ENCODE results near the gene TBCK. TPM values are rescaled to one million over a fixed set of nuclear protein-coding genes. Genes with fewer than 3 reads are reported as not detected.

TBCK gene
- total RNA-seq, 1 donor from 2014 or later = 77.8 TPM

- no peaks in the 10 kb centered on the region for H3K27me3 Mint-ChIP-seq
- H3K4me3 Mint-ChIP-seq (ENCODE audit: low read depth) = no peak overlapping the region
- H3K4me1 Mint-ChIP-seq (ENCODE audit: low read depth) = peaks cover 16% of the 10 kb centered on the region
- H3K9me3 Mint-ChIP-seq (ENCODE audit: low read depth) = no peaks in the 10 kb centered on the region
- H3K36me3 Mint-ChIP-seq (ENCODE audit: insufficient read depth) = no peaks in the 10 kb centered on the region
- H3K27ac Mint-ChIP-seq = no peak overlapping the region
- TF ChIP-seq CTCF (IDR thresholded peaks at IDR 0.05; ENCODE audit: unreplicated experiment) = no peak
- no peak for DNase-seq (ENCODE audit: low spot score, unreplicated experiment)
Measured at GRCh38 chr4:105994061-105994460, 321.9 kb downstream of the TBCK start.

GRCh38 chr4:105992641-105993305 lies 323.2 kb downstream of the TBCK start:
- Mint-ChIP-seq H3K27me3 (no peaks in the 10 kb centered on the region), H3K4me3 (ENCODE audit: low read depth) (no peak overlapping the region), H3K4me1 (ENCODE audit: low read depth) (peaks cover 7% of the 10 kb centered on the region), H3K9me3 (ENCODE audit: low read depth) (no peaks in the 10 kb centered on the region), H3K36me3 (ENCODE audit: insufficient read depth) (no peaks in the 10 kb centered on the region), H3K27ac (no peak overlapping the region)
- DNase-seq (ENCODE audit: low spot score, unreplicated experiment) = no peak
- no peak for TF ChIP-seq CTCF (IDR thresholded peaks at IDR 0.05; ENCODE audit: unreplicated experiment)

GRCh38 chr4:105991726-105992125 lies 324.3 kb downstream of the TBCK start:
- no peaks in the 10 kb centered on the region for H3K9me3 Mint-ChIP-seq (ENCODE audit: low read depth)
- H3K27me3 Mint-ChIP-seq = no peaks in the 10 kb centered on the region
- no peaks in the 10 kb centered on the region for H3K36me3 Mint-ChIP-seq (ENCODE audit: insufficient read depth)
- H3K4me1 Mint-ChIP-seq (ENCODE audit: low read depth) = peaks cover 1% of the 10 kb centered on the region
- H3K27ac Mint-ChIP-seq = no peak overlapping the region
- no peak overlapping the region for H3K4me3 Mint-ChIP-seq (ENCODE audit: low read depth)
- TF ChIP-seq CTCF (IDR thresholded peaks at IDR 0.05; ENCODE audit: unreplicated experiment) = no peak
- no peak for DNase-seq (ENCODE audit: low spot score, unreplicated experiment)

Other genes with a start within 250 kb of the TBCK start
- gene AIMP1, start 341 bp upstream of the TBCK start, total RNA-seq = 34.0 and 36.3 TPM in 2 replicates
- gene GIMD1, start 52.6 kb upstream of the TBCK start, total RNA-seq = not detected in 2 replicates

Data from progenitor cell of endocrine pancreas (in vitro differentiated cells).